Ovary (tissue), 9 donors: Measurements from ENCODE around the gene PHACTR1. TPM values are rescaled to one million over a fixed set of nuclear protein-coding genes. Genes with fewer than 3 reads are reported as not detected.
"Not testable (repeated sequence)": the region's sequence is repeated elsewhere in the genome, so short reads cannot be mapped to it uniquely, and the experiment has no call there.

ENCODE experiments used
- DNase-seq, 5 donors: peaks; one replicate each; pipeline ENCODE4 v3.0.0-alpha.2; 2019 to 2020
- H3K27ac ChIP-seq, 2 donors: fragments of 200-600 bp; one replicate each; pipeline versions ENCODE4 v1.5.1 to v1.8.0; 2019 to 2022
- H3K27me3 ChIP-seq: fragments of 200-600 bp; one replicate; pipeline ENCODE4 v1.8.0; 2022
- H3K36me3 ChIP-seq: fragments of 200-600 bp; sonication (generic); one replicate; pipeline ENCODE4 v1.5.1; 2019
- H3K4me1 ChIP-seq: one replicate; pipeline ENCODE4 v1.8.1; 2013; ENCODE audit warnings: mild to moderate bottlenecking, moderate library complexity; ENCODE audit not compliant: insufficient read depth
- H3K4me3 ChIP-seq: fragments of 200-600 bp; sonication (generic); one replicate; pipeline ENCODE4 v1.5.1; 2017
- H3K9me3 ChIP-seq, 2 donors: fragments of 200-600 bp in 1 of 2; sonication (generic) in 1 of 2; one replicate each; pipeline versions ENCODE4 v1.5.1 to v1.8.1; 2013 to 2019; ENCODE audit warnings: mild to moderate bottlenecking in 1 of 2, moderate library complexity in 1 of 2
- EP300 ChIP-seq: sonication (generic); formaldehyde crosslinking; IDR thresholded peaks from one replicate; pipeline ENCODE4 v1.6.1; 2017; ENCODE audit warnings: antibody characterized with exemption
- POLR2A ChIP-seq: fragments of 450-650 bp; IDR thresholded peaks from one replicate; pipeline ENCODE4 v1.6.1; 2017; ENCODE audit warnings: antibody characterized with exemption, mild to moderate bottlenecking, moderate library complexity
- WGBS, 3 donors: extraction: QIAGEN DNeasy Blood & Tissue Kit in 1 of 3; methylation state at CpG; one replicate each; pipeline versions ENCODE4 v1.1.5 to v1.1.7; 2013 to 2017; 5-methylcytosine and 5-hydroxymethylcytosine counted together
- intact Hi-C, 4 donors: fragments of 100-400 bp; cut with DNase I; formaldehyde crosslinking; loops; one replicate each; pipeline versions ENCODE4 v1.11.0 to v1.15.1; 2022 to 2023
- polyA plus RNA-seq, 2 donors: library from polyadenylated mRNA; stranded (reverse); fragments of 200-250 nt in 1 of 2; fragments of 350-450 nt in 1 of 2; fragmentation: Illumina TruSeq in 1 of 2; extraction: RNeasy Lipid Tissue Mini Kit (QIAGEN cat#74804) in 1 of 2; gene quantifications; one replicate each; pipeline ENCODE4 v1.2.3, GENCODE V29; 2013 to 2014
- total RNA-seq, 7 donors: library from RNA; depleted of rRNA in 2 of 7; stranded (reverse); fragments of >200 nt in 2 of 7; fragmentation: NEBNext Ultra II Directional in 3 of 7; extraction: Animal tissue kit (Norgen Biotek cat#: 25700) in 3 of 7; gene quantifications; one replicate each; pipeline versions ENCODE4 v1.1.0 to v1.2.4, GENCODE V29; 2016 to 2023
- TF ChIP-seq, protein P1 (sequence below), 3 donors: fragments of 450-650 bp in 2 of 3; fragments of 200-600 bp in 1 of 3; IDR thresholded peaks; one replicate each; pipeline versions ENCODE4 v1.5.1 to v1.8.0; 2016 to 2022; ENCODE audit warnings: antibody characterized with exemption in 3 of 3, mild to moderate bottlenecking in 1 of 3
- donor health status: DM: no; HTN: no; CAD: no; lungs with moderate emphysema.
- donor health status: DM: no; HTN: no; CAD: no.
- donor health status: Bipolar disorder and iron deficiency.
- donor health status: DM: yes; HTN: yes; CAD: no.
- donor health status: DM: no; HTN: no; CAD: no.
- donor health status: DM: yes; HTN: yes; CAD: no.

The PHACTR1 gene
- total and polyA plus RNA-seq, 9 donors: 0.48 to 10.9 (median 3.7) TPM

DNA sequence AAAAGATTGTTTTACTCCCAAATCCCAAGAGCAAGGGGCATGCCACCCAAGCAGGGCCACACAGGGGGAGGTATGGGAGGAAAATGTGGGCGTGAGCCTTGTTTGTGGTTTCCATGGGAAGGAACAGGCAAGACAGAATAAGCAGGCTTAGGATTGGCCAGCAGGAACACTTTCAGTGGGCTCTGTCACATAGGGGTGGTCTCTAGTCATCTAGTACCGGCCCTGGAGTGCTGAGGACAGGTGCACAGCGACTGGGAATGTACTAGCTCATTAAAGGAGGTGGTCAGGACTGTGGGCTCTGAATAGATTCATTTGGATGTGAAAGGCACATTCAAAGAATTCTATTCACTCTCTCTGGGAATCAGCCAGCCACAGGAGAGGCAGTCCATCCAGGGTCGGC lies 436.2 kb downstream of the PHACTR1 start:
- H3K4me3 ChIP-seq: no peak overlapping the region
- no peaks in the 10 kb centered on the region for H3K4me1 ChIP-seq
- H3K27ac ChIP-seq: no peak overlapping the region
- H3K36me3 ChIP-seq: no peaks in the 10 kb centered on the region
- 58 to 70% (median 63%) methylated on average over 4 of the region's 4 CpGs for WGBS, 3 donors
- H3K9me3 ChIP-seq: no peaks in the 10 kb centered on the region
- intact Hi-C loops: no loop called here
- no peaks in the 10 kb centered on the region for H3K27me3 ChIP-seq
- TF ChIP-seq POLR2A (no peak), EP300 (no peak)
- TF ChIP-seq, protein P1, sequence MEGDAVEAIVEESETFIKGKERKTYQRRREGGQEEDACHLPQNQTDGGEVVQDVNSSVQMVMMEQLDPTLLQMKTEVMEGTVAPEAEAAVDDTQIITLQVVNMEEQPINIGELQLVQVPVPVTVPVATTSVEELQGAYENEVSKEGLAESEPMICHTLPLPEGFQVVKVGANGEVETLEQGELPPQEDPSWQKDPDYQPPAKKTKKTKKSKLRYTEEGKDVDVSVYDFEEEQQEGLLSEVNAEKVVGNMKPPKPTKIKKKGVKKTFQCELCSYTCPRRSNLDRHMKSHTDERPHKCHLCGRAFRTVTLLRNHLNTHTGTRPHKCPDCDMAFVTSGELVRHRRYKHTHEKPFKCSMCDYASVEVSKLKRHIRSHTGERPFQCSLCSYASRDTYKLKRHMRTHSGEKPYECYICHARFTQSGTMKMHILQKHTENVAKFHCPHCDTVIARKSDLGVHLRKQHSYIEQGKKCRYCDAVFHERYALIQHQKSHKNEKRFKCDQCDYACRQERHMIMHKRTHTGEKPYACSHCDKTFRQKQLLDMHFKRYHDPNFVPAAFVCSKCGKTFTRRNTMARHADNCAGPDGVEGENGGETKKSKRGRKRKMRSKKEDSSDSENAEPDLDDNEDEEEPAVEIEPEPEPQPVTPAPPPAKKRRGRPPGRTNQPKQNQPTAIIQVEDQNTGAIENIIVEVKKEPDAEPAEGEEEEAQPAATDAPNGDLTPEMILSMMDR (IDR thresholded peaks at IDR 0.05): no peak
- DNase-seq: no peak

DNA sequence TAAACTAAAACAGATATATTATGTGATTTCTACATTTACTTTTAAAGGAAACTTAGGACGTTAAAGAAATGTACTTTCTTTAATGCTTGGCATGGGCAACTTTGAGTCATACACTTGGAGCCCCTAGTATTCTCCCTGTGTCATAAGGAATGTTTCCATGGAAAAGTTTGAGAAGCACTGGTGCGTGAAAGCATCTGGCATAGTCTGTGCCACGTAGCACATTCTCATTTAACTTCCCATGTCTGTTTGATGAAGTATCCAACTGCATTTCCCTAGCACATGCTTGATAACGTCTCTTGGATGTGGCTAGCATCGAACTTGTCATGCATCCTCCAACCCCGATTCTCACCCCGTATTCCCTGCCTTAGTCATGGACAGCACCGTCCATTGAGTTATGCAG lies 439.8 kb downstream of the PHACTR1 start:
- TF ChIP-seq EP300 (no peak), POLR2A (no peak)
- intact Hi-C loops: no loop called here
- 89 to 94% (median 93%) methylated on average over 8 of the region's 8 CpGs for WGBS, 3 donors

DNA sequence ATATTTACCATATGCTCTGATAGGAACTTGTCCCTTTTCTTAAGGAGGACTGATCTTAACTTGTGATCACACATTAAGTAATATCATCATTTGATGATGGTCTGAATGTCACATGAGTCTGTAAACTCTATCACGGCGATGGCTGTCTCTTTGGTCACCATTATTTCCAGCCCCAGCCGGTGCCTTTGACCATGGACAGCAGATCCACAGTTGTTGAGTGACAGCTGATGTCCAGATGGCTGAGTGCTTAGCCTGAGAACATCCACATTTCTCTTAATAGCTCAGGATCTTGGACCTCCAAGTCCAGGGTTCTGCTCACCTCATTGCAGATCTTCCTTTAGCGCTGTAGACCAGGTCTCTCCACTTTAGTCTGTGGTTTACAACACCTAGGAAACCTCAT lies 440.7 kb downstream of the PHACTR1 start:
- Histone ChIP-seq H3K4me1 (no peaks in the 10 kb centered on the region), H3K4me3 (no peak overlapping the region), H3K36me3 (no peaks in the 10 kb centered on the region), H3K27me3 (no peaks in the 10 kb centered on the region), H3K9me3 (no peaks in the 10 kb centered on the region), H3K27ac (no peak overlapping the region)
- DNase-seq: no peak
- intact Hi-C loops: no loop called here
- 95 to 96% (median 96%) methylated on average over 4 of the region's 4 CpGs for WGBS, 3 donors
- TF ChIP-seq POLR2A: no peak
- TF ChIP-seq EP300: no peak
- TF ChIP-seq, protein P1 (IDR thresholded peaks at IDR 0.05): no peak

More for the DNA sequence above, 439.8 kb downstream of the PHACTR1 start:
- H3K4me3 ChIP-seq: no peak overlapping the region
- no peak for DNase-seq
- no peaks in the 10 kb centered on the region for H3K4me1 ChIP-seq
- H3K27ac ChIP-seq: no peak overlapping the region
- H3K27me3 ChIP-seq: no peaks in the 10 kb centered on the region
- H3K36me3 ChIP-seq: no peaks in the 10 kb centered on the region
- H3K9me3 ChIP-seq: no peaks in the 10 kb centered on the region

DNA sequence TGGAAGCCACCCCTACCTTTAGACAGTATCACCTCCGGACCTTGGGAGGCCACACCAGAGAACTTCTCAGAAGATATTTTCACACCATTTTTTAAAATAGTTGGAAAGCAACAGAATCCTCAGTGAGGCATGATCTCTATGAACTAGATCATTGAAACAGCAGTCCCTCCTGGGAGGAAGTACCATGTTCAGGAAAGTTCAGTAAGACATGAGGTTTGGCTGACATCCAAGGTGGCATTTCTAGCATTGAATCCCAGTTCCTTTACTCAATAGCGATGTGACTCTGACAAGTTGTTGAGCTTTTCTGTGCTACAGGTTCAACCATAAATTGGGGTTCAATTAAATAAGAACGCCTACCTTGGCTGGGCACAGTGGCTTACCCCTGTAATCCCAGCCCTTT lies 442.7 kb downstream of the PHACTR1 start:
- intact Hi-C loops: no loop called here
- Histone ChIP-seq H3K36me3 (no peaks in the 10 kb centered on the region), H3K27ac (no peak overlapping the region), H3K4me3 (no peak overlapping the region), H3K9me3 (no peaks in the 10 kb centered on the region), H3K4me1 (no peaks in the 10 kb centered on the region), H3K27me3 (no peaks in the 10 kb centered on the region)
- WGBS, 3 donors: 89 to 95% (median 94%) methylated on average over 3 of the region's 3 CpGs
- no peak for DNase-seq
- TF ChIP-seq, protein P1 (IDR thresholded peaks at IDR 0.05): no peak
- TF ChIP-seq EP300: no peak
- TF ChIP-seq POLR2A: no peak

DNA sequence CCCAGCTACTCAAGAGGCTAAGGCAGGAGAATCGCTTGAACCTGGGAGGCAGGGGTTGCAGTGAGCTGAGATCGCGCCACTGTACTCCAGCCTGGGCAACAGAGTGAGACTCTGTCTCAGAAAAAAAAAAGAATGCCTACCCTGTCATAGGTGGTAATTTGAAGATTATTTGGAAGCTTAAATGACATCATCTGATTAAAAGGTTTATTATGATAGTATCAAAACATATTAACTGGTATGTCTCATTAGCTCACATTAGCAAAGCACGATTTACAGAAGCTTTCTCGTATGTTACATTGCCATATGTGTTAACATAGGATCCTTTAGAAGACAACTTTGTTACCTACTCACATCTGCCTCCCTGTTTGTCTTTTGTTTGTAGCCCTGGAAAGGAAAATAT lies 443.3 kb downstream of the PHACTR1 start:
- H3K36me3 ChIP-seq, H3K27me3 ChIP-seq, H3K4me1 ChIP-seq, DNase-seq, H3K27ac ChIP-seq, H3K9me3 ChIP-seq, H3K4me3 ChIP-seq, intact Hi-C loops: not testable (repeated sequence)
- 92 to 97% (median 92%) methylated on average over 5 of the region's 5 CpGs for WGBS, 3 donors
